Hematopoietic multipotent progenitor cell treated with erythropoietin and hydrocortisone succinate and interleukin-3 and kit ligand, for 17 days (in vitro differentiated cells): ENCODE data around the gene SRMS.

Experiments used
- DNase-seq: peaks from one replicate; pipeline ENCODE4 v3.0.0-alpha.2; 2015; ENCODE audit warnings: low spot score

The SRMS gene

GRCh38 chr20:63547725-63548480 lies at the start of gene SRMS:
Gene SRMS, minus strand, starts transcription at chr20:63547749. Its CDS starts 286 bp downstream, at chr20:63547463.
- no peak for DNase-seq

GRCh38 chr20:63596423-63596822 lies 48.9 kb upstream of the SRMS start:
- DNase-seq = no peak

- DNase-seq = no peak
Measured at GRCh38 chr20:63595416-63596127, 48.0 kb upstream of the SRMS start.

- no peak for DNase-seq
Measured at GRCh38 chr20:63594043-63594561, 46.6 kb upstream of the SRMS start.

- no peak for DNase-seq
Measured at GRCh38 chr20:63592661-63593060, 45.1 kb upstream of the SRMS start.

GRCh38 chr20:63591786-63592355 lies 44.3 kb upstream of the SRMS start:
- no peak for DNase-seq

GRCh38 chr20:63591147-63591533 lies 43.6 kb upstream of the SRMS start:
- DNase-seq = no peak

- DNase-seq = no peak
Measured at GRCh38 chr20:63590218-63591146, 42.9 kb upstream of the SRMS start.

- no peak for DNase-seq
Measured at GRCh38 chr20:63589261-63590217, 42.0 kb upstream of the SRMS start.

GRCh38 chr20:63588641-63589041 lies 41.1 kb upstream of the SRMS start:
- DNase-seq = no peak

GRCh38 chr20:63587776-63588591 lies 40.4 kb upstream of the SRMS start:
- no peak for DNase-seq

GRCh38 chr20:63587256-63587655 lies 39.7 kb upstream of the SRMS start:
- no peak for DNase-seq

- DNase-seq = no peak
Measured at GRCh38 chr20:63586797-63587196, 39.2 kb upstream of the SRMS start.

GRCh38 chr20:63585616-63586565 lies 38.3 kb upstream of the SRMS start:
- DNase-seq = no peak

- DNase-seq = no peak
Measured at GRCh38 chr20:63582382-63583063, 35.0 kb upstream of the SRMS start.

- no peak for DNase-seq
Measured at GRCh38 chr20:63580796-63581461, 33.4 kb upstream of the SRMS start.

- DNase-seq = no peak
Measured at GRCh38 chr20:63579017-63579694, 31.6 kb upstream of the SRMS start.
